HCT116 (cell line): ENCODE measurements around the gene RPL6.

Experiments
- CTCF ChIP-seq, 3 experiments: fragments of 200-600 bp in 1 of 3; sonication (generic) in 1 of 3; IDR thresholded peaks in 2 of 3; conservative IDR thresholded peaks in 1 of 3; 2 replicates each; pipeline ENCODE4 v1.5.1; 2012 to 2017; ENCODE audit warnings: low read depth in 2 of 3, low read length in 2 of 3, antibody characterized with exemption in 1 of 3, borderline replicate concordance in 1 of 3, control low read depth in 1 of 3, mild to moderate bottlenecking in 1 of 3, mixed read lengths in 1 of 3, mixed run types in 1 of 3, moderate library complexity in 1 of 3; ENCODE audit not compliant: insufficient read depth in 1 of 3
- EZH2 ChIP-seq: fragments of 200-600 bp; sonication (generic); IDR thresholded peaks from 2 replicates; pipeline ENCODE4 v1.6.1; 2017; ENCODE audit warnings: antibody characterized with exemption, mixed run types
- EZH2phosphoT487 ChIP-seq: fragments of 200-600 bp; IDR thresholded peaks from 2 replicates; pipeline ENCODE4 v1.6.1; 2018; ENCODE audit warnings: antibody characterized with exemption, borderline replicate concordance
- JUND ChIP-seq: IDR thresholded peaks from 2 replicates; pipeline ENCODE4 v1.6.1; 2012
- MAX ChIP-seq: IDR thresholded peaks from 2 replicates; pipeline ENCODE4 v1.6.1; 2012
- POLR2A ChIP-seq: IDR thresholded peaks from 2 replicates; pipeline ENCODE4 v1.7.0; 2011; ENCODE audit warnings: borderline replicate concordance; ENCODE audit not compliant: insufficient read depth, insufficient read length; ENCODE audit errors: extremely low read depth
- POLR2AphosphoS5 ChIP-seq: IDR thresholded peaks from 2 replicates; pipeline ENCODE4 v1.6.1; 2011; ENCODE audit warnings: mild to moderate bottlenecking, low read depth, low read length, moderate library complexity
- RAD21 ChIP-seq: IDR thresholded peaks from 2 replicates; pipeline ENCODE4 v1.6.1; 2012; ENCODE audit warnings: low read depth, mild to moderate bottlenecking
- ZNF274 ChIP-seq: fragments of 200-500 bp; sonication (Bioruptor generic); IDR thresholded peaks from 2 replicates; pipeline ENCODE4 v1.6.1; 2014; ENCODE audit warnings: mild to moderate bottlenecking, low read depth, low read length, inconsistent platforms

GRCh38 chr12:112381883-112382796 lies 27.3 kb downstream of the RPL6 start, which contains the start of gene HECTD4:
- TF ChIP-seq MAX (peak; percentile 70), POLR2A (peak; percentile 85), CTCF (IDR thresholded peaks at IDR 0.05 in 2 of 3, conservative IDR thresholded peaks at IDR 0.05 in 1 of 3; ENCODE audit: borderline replicate concordance in 1 of 3, insufficient read depth in 1 of 3, low read depth in 2 of 3, low read length in 2 of 3) (no peak), EZH2phosphoT487 (no peak), ZNF274 (no peak), POLR2AphosphoS5 (peak; percentile 98), RAD21 (no peak), EZH2 (no peak), JUND (no peak)
